Measurements from ENCODE around the gene SPSB1. TPM values are rescaled to one million over a fixed set of nuclear protein-coding genes. Genes with fewer than 3 reads are reported as not detected.

SPSB1 gene
- 4.3 to 5.5 TPM (median 4.6 TPM) in 3 replicates for total RNA-seq (2021)
- percentile 43 among the genes with signal in this experiment for Bru-seq, nascent RNA
- long read RNA-seq, experiment 1, transcript SPSB1-201 (3 exons, 3,120 nt) = major isoform, 17 of 19 reads
- long read RNA-seq, experiment 1, partial matches to known transcripts = 0 of 19 reads
- long read RNA-seq, experiment 1, other reads (novel, unspliced or antisense) = 1 of 19 reads
- long read RNA-seq, experiment 2, partial matches to known transcripts = 0 of 8 reads
- long read RNA-seq, experiment 2, other reads (novel, unspliced or antisense) = 5 of 8 reads
- long read RNA-seq, experiment 3 = 0 reads

GRCh38 chr1:9292361-9293240 lies at the start of gene SPSB1:
Gene SPSB1 (plus strand): TSS chr1:9292894. CDS start chr1:9355892, 62,998 bp downstream.
- Mint-ChIP-seq H3K36me3 (peaks cover 4% of the 10 kb centered on the region; the same call in 1 of the 2 replicates), H3K9me3 (peaks cover 10% of the 10 kb centered on the region), H3K27me3 (ENCODE audit: low read depth) (peaks cover 8% of the 10 kb centered on the region), H3K27ac (no peak within 1 kb of the TSS), H3K4me1 (peaks cover 12% of the 10 kb centered on the region), H3K4me3 (peak within 1 kb of the TSS; percentile 70)
- POLR2A ChIA-PET = no interaction called here
- CTCF ChIA-PET = interaction anchor here (0.5 to 5.9 kb wide), 6 partner anchors 10 to 945 kb away, joined by 3 to 120 read pairs (median 5); no protein-coding TSS in a partner anchor
- ATAC-seq = peak; percentile 71
- TF ChIP-seq ZNF263 (CRISPR knock-in tag; IDR thresholded peaks at IDR 0.05; ENCODE audit: low read depth) (no peak), EMX1 (CRISPR knock-in tag; IDR thresholded peaks at IDR 0.05) (no peak), FOXJ3 (CRISPR knock-in tag; IDR thresholded peaks at IDR 0.05; ENCODE audit: borderline replicate concordance) (no peak), ZNF423 (CRISPR knock-in tag; IDR thresholded peaks at IDR 0.05) (peak; percentile 24; the same call in 1 of the 2 replicates), E2F1 (CRISPR knock-in tag; IDR thresholded peaks at IDR 0.05) (no peak), TCF7 (CRISPR knock-in tag; IDR thresholded peaks at IDR 0.05; ENCODE audit: low read depth) (no peak), SP1 (CRISPR knock-in tag; conservative IDR thresholded peaks at IDR 0.05) (0 out of 2 replicates have a peak, but pooled peaks have one; percentile 36), ETV6 (CRISPR knock-in tag; IDR thresholded peaks at IDR 0.05) (no peak), ZNF416 (CRISPR knock-in tag; IDR thresholded peaks at IDR 0.05) (no peak), AR (CRISPR knock-in tag; IDR thresholded peaks at IDR 0.05) (no peak), GABPB1 (CRISPR knock-in tag; IDR thresholded peaks at IDR 0.05) (no peak), ZBTB21 (CRISPR knock-in tag; IDR thresholded peaks at IDR 0.05; ENCODE audit: borderline replicate concordance) (no peak)
- peak; percentile 60 for DNase-seq (ENCODE audit: low spot score)

- no peak for TF ChIP-seq CDX4 (CRISPR knock-in tag; IDR thresholded peaks at IDR 0.05; ENCODE audit: borderline replicate concordance)
- no peak for TF ChIP-seq ZSCAN18 (CRISPR knock-in tag; IDR thresholded peaks at IDR 0.05)
- TF ChIP-seq SMAD4 (CRISPR knock-in tag; IDR thresholded peaks at IDR 0.05) = no peak
- TF ChIP-seq NR3C1 (CRISPR knock-in tag; conservative IDR thresholded peaks at IDR 0.05; ENCODE audit: low read depth) = no peak
- no peak for TF ChIP-seq GTF2I (CRISPR knock-in tag; conservative IDR thresholded peaks at IDR 0.05)
- TF ChIP-seq ZNF263 (CRISPR knock-in tag; IDR thresholded peaks at IDR 0.05; ENCODE audit: low read depth) = no peak
- TF ChIP-seq OVOL2 (CRISPR knock-in tag; IDR thresholded peaks at IDR 0.05; ENCODE audit: borderline replicate concordance) = no peak
- no peak for TF ChIP-seq ETV6 (CRISPR knock-in tag; IDR thresholded peaks at IDR 0.05)
- no peak for TF ChIP-seq CTCF (IDR thresholded peaks at IDR 0.05)
- H3K36me3 Mint-ChIP-seq = no peaks in the 10 kb centered on the region
- ATAC-seq (no peak), DNase-seq (ENCODE audit: low spot score) (no peak)
- H3K4me1 Mint-ChIP-seq = peaks cover 36% of the 10 kb centered on the region
- H3K9me3 Mint-ChIP-seq = no peaks in the 10 kb centered on the region
- ChIA-PET POLR2A (no interaction called here), CTCF (interaction anchor here (0.8 to 10.2 kb wide), 7 partner anchors 6 to 132 kb away, joined by 3 to 154 read pairs (median 4); partner anchors contain the start of gene H6PD)
- no peak overlapping the region for H3K4me3 Mint-ChIP-seq
- H3K27ac Mint-ChIP-seq = no peak overlapping the region
- H3K27me3 Mint-ChIP-seq (ENCODE audit: low read depth) = no peaks in the 10 kb centered on the region
These were observed 49.5 kb upstream of the SPSB1 start for GRCh38 chr1:9243066-9243739.
